Duodenal mucosa (tissue), 2 donors: ENCODE data around the gene PLLP.

Source experiments
- H3K27ac ChIP-seq: one replicate; pipeline ENCODE4 v1.7.0; 2013; ENCODE audit warnings: low read depth, low read length
- H3K27me3 ChIP-seq, 2 donors: one replicate each; pipeline ENCODE4 v1.7.0; 2013; ENCODE audit warnings: low read length in 2 of 2, control low read depth in 1 of 2; ENCODE audit not compliant: insufficient read depth in 2 of 2, control insufficient read depth in 1 of 2
- H3K36me3 ChIP-seq, 2 donors: one replicate each; pipeline ENCODE4 v1.7.0; 2013; ENCODE audit warnings: low read length in 2 of 2, control low read depth in 1 of 2; ENCODE audit not compliant: insufficient read depth in 2 of 2, control insufficient read depth in 1 of 2
- H3K4me1 ChIP-seq, 2 donors: one replicate each; pipeline ENCODE4 v1.7.0; 2013; ENCODE audit warnings: low read length in 2 of 2, control low read depth in 1 of 2; ENCODE audit not compliant: insufficient read depth in 2 of 2, control insufficient read depth in 1 of 2
- H3K4me3 ChIP-seq, 2 donors: one replicate each; pipeline ENCODE4 v1.7.0; 2013; ENCODE audit warnings: low read length in 2 of 2, low read depth in 1 of 2
- H3K9ac ChIP-seq, 2 donors: one replicate each; pipeline ENCODE4 v1.7.0; 2013; ENCODE audit warnings: low read length in 2 of 2, low read depth in 1 of 2
- H3K9me3 ChIP-seq, 2 donors: one replicate each; pipeline ENCODE4 v1.7.0; 2013; ENCODE audit warnings: low read length in 2 of 2, control low read depth in 1 of 2; ENCODE audit not compliant: control insufficient read depth in 1 of 2

PLLP gene

DNA sequence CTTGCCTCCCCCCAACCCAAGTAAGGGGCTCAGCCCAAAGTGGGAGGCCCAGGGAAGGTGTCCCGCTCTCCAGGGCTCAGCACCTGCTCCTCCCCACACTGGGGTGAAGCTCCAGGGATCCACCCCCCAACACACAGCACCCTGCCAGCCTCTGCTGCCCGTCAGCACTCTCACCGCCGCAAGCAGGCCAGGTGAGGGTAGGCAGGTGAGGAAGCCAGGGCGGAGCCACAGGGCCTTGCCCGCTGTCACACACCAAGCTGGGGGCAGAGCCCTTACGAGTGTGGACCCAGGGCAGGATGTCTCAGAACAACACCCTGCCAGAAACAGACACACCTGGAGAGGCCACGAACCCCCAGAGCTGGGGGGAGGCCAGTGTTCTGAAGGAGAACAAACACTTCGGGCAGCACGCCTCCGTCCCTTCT, 19.5 kb downstream of the PLLP start:
- H3K4me1 ChIP-seq: peaks cover 46 to 56% of the 10 kb centered on the region in 2 donors
- H3K27me3 ChIP-seq: no peaks in the 10 kb centered on the region
- peak overlapping the region; percentile 47 to 59 for H3K9ac ChIP-seq
- H3K4me3 ChIP-seq: peak overlapping the region in 1 of 2 donors; percentile 19
- peak overlapping the region; percentile 83 for H3K27ac ChIP-seq
- no peaks in the 10 kb centered on the region for H3K9me3 ChIP-seq
- H3K36me3 ChIP-seq: peaks cover 0 to 9% of the 10 kb centered on the region in 2 donors

DNA sequence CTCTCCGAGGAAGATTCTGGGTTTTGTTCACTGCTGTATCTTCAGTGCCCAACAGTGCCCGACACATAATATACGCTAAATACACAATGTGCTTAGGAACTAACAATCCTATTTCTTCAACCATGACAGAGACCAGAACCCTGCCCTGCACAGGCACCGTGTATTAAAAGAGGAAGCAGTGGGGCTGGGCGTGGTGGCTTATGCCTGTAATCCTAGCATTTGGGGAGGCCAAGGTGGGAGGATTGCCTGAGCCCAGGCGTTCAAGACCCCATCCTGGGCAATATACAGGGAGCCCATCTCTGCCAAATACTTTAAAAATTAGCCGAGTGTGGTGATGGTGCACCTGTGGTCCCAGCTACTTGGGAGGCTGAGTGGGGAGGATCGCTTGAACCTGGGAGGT, 20.1 kb downstream of the PLLP start:
- H3K4me1 ChIP-seq: peaks cover 44 to 55% of the 10 kb centered on the region in 2 donors
- no peak overlapping the region for H3K9ac ChIP-seq
- H3K27ac ChIP-seq: no peak overlapping the region
- H3K9me3 ChIP-seq: no peaks in the 10 kb centered on the region
- peaks cover 0 to 12% of the 10 kb centered on the region in 2 donors for H3K36me3 ChIP-seq
- no peaks in the 10 kb centered on the region for H3K27me3 ChIP-seq
- no peak overlapping the region for H3K4me3 ChIP-seq

DNA sequence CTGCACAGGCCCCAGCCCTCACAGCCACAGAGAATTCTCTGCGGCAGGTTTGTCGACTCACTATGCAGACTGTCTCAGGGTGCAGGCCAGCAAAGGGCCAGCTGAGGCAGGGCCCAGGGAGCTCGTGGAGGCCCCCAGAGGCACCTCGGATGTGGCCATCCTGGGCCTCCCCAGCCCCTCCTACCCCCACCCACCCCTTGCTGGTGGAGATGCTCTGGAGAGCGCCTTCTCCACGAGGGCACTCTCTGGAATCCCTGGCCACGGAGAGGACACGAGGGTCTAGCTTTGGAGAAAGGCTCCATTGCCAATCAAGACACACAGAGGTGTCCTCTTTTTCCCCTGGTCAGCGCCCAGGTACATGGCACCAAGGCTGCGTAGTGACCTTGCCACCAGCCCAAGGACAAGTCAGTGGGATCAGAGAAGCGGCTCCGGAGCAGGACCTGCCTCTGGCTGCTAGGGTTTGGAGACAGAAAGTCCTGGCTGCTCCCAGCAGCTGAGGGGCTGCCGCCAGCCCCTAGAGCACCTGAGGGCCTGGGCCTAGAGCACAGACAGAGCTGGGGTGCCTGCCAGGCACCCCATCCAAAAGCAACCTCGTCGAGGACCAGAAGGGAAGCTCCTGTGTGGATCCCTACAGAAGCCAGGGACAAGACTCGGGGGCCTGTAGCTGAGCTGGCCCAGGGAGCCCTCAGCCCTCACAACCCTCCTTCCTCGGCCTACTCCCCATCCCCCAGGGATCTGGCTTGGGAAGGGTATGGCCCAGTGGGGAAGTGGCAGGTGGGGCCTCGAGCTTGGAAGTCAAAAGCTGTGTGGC, 20.7 kb downstream of the PLLP start:
- Histone ChIP-seq H3K4me1 (peaks cover 38 to 49% of the 10 kb centered on the region in 2 donors), H3K27ac (no peak overlapping the region), H3K36me3 (peaks cover 0 to 12% of the 10 kb centered on the region in 2 donors), H3K4me3 (no peak overlapping the region), H3K27me3 (no peaks in the 10 kb centered on the region), H3K9me3 (no peaks in the 10 kb centered on the region), H3K9ac (no peak overlapping the region)

DNA sequence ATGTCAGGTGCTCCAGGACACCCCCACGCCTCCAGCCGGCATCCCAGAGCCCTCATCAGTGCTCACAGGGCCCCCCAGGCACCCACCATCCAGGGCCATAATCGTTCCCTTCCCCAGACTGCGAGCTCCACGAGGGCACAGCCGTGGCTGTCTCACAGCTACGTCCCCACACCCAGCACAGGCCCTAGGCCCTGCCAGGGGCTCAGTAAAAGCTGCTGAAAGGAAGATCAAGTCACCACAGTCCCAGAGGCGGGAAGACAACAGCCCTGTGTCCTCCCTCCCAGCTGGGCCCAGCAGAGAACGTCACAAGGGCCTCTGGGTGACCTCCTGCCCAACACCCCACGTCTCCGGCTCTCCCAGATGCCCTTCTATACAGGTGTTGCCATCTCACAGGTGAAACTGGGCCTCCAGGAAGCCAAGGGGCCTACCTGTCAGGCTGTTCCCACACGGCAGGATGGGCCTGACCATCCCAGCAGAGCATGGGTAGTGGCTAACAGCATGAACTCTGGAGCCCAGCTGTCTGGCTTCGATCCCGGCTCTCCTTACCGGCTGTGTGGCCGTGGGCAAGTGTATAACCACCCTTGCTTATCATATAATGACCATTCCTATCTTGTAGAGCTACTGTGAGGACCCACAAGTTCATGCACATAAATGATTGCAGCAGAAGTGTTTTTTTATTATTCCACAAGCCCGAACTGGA, 21.5 kb downstream of the PLLP start:
- Histone ChIP-seq H3K27ac (no peak overlapping the region), H3K9ac (no peak overlapping the region), H3K4me1 (peaks cover 31 to 41% of the 10 kb centered on the region in 2 donors), H3K4me3 (no peak overlapping the region), H3K36me3 (peaks cover 0 to 14% of the 10 kb centered on the region in 2 donors), H3K9me3 (no peaks in the 10 kb centered on the region), H3K27me3 (no peaks in the 10 kb centered on the region)

DNA sequence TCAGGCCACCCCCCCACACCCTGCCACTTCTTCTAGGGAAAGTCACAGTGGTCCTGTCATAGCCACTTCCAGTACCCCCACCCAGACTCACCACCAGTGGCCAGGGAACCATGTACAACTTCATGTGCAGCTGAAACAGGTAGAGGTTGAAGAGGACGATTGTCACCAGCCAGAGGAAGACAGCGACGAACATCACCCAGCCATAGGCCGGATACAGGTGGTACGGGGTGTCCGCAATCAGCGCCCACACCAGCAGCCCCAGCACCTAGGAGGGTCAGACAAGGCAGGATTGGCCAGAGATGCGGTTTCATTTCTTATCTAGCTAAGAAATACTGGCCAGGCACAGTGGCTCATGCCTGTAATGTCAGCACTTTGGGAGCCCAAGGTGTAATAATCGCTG, 22.7 kb downstream of the PLLP start:
- Histone ChIP-seq H3K36me3 (peaks cover 7 to 23% of the 10 kb centered on the region in 2 donors), H3K27me3 (no peaks in the 10 kb centered on the region), H3K4me1 (peaks cover 22 to 34% of the 10 kb centered on the region in 2 donors), H3K27ac (no peak overlapping the region), H3K4me3 (no peak overlapping the region), H3K9me3 (no peaks in the 10 kb centered on the region), H3K9ac (no peak overlapping the region)

DNA sequence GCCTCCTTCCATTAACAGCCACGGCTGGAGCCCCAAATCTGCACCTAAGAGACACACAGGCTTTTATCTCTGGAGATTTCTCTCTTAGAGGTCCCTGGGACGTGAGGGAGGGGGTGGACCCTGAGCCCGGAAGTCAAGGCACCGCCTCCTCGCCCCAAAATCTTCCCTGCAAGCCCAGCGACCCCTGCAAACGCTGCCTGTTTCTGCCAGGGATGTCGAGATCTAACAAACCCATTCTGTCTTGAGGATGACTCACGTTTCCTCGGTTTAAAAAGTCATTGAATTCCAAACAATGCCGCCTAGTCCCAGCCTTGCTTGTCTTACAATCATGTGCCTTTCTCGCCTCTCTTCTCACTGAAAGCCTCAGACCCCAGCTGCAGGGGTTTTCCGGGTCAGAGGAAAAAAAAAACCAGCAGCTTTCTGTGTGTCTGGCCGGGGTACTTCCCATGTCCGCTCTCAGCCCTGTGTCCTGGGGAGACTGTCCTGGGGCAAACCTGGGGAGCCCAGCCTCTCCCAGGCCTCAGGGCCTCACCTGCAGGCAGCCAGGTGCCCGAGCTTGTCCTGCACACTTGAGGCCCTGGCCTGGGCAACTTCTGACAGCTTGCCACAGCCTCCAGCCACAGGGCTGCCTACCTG, 24.1 kb downstream of the PLLP start:
- Histone ChIP-seq H3K4me1 (peaks cover 10 to 21% of the 10 kb centered on the region in 2 donors), H3K9me3 (no peaks in the 10 kb centered on the region), H3K4me3 (no peak overlapping the region), H3K36me3 (peaks cover 11 to 37% of the 10 kb centered on the region in 2 donors), H3K27ac (peak overlapping the region; percentile 20), H3K9ac (no peak overlapping the region), H3K27me3 (no peaks in the 10 kb centered on the region)

DNA sequence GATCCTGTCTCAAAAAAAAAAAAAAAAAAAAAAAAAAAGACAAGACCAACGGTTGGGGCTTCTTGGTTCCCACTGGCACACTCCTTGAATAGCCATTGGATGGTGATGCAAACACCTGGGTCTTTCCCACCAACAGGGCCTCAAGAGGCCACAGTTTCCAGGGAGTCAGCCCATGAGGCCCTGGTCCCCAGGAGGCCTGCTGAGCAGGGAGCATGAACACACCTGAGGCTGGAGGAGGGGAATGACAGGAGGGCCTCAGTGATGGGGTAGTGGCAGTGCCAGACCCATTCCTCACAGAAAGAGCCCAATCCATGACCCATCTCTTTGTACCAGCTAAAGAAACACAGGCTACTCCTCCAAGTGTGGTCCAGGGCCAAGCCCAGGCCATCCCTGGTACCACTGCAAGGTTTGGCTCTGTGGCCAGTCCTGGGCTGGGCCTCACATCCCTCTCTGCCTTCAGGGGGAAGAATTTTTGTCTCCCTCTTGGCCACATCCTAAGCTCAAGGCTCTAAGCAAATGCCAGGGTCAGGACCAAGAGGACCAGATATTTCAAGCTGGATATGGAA, 25.5 kb downstream of the PLLP start:
- H3K9ac ChIP-seq: no peak overlapping the region

DNA sequence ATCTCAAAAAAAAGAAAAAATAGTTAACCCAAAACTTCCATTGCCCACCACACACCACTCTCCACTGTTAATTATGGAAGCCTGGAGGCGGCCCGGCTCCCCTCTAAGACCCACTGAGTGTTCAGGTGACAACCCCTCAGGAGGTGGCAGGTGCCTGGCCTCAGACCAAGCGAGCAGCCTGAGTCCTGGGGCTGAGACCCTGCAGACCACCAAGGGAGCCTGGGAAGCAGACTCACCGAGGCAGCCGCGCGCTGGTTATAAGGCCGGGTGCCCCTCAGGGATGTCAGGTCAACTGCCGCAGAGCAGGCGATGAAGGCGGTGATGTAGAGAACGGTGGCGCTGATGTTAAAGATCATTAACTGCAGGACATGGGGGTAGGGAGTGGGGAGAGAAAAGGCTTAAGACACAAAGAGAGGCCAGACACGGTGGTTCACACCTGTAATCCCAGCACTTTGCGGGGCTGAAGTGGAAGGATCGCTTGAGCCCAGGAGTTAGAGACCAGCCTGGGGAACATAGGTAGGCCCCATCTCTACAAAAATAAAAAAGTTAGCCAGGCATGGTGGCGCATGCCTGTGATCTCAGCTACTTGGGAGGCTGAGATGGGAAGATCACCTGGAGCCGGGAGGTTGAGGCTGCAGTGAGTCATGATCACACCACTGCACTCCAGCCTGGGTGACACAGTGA, 26.1 kb downstream of the PLLP start:
- no peak overlapping the region for H3K27ac ChIP-seq

More for the DNA sequence above, 25.5 kb downstream of the PLLP start:
- no peak overlapping the region for H3K4me3 ChIP-seq
- peaks cover 12 to 44% of the 10 kb centered on the region in 2 donors for H3K36me3 ChIP-seq
- no peaks in the 10 kb centered on the region for H3K9me3 ChIP-seq
- H3K27ac ChIP-seq: no peak overlapping the region
- no peaks in the 10 kb centered on the region for H3K27me3 ChIP-seq
- H3K4me1 ChIP-seq: peaks cover 0 to 10% of the 10 kb centered on the region in 2 donors

DNA sequence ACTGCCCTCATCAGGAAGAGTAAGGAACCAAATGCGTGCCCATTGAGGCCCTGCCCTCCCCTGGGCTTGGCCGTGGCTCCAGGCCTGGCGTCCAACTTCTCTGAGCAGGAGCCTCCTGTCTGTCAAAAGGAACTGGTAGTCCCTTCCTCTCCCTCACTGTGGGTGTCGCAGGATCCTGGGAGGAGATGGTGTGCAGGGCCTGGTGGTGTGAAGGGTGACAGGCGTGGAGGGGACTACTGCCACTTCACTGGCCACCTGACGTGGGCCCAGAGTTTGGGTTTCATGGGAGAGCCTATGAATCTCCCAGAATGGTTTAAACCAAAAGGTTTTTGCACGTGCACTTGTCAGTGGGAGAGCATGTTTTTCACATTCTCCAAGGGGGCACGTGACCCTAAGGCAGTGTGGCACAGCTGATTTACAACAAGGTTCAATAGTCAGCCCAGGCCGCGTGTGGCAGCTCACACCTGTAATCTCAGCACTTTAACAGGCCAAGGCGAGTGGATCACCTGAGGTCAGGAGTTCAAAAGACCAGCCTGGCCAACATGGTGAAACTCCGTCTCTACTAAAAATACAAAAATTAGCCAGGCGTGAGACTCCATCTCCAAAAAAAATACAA, 26.9 kb downstream of the PLLP start:
- H3K27ac ChIP-seq: no peak overlapping the region
- H3K9ac ChIP-seq: no peak overlapping the region
- H3K27me3 ChIP-seq: no peaks in the 10 kb centered on the region
- no peaks in the 10 kb centered on the region for H3K4me1 ChIP-seq
- no peaks in the 10 kb centered on the region for H3K9me3 ChIP-seq
- peaks cover 16 to 53% of the 10 kb centered on the region in 2 donors for H3K36me3 ChIP-seq
- no peak overlapping the region for H3K4me3 ChIP-seq

More for the DNA sequence above, 26.1 kb downstream of the PLLP start:
- Histone ChIP-seq H3K36me3 (peaks cover 12 to 45% of the 10 kb centered on the region in 2 donors), H3K27me3 (no peaks in the 10 kb centered on the region), H3K4me3 (no peak overlapping the region), H3K4me1 (peaks cover 0 to 4% of the 10 kb centered on the region in 2 donors), H3K9me3 (no peaks in the 10 kb centered on the region), H3K9ac (no peak overlapping the region)
